ENCODE results near the gene MYH2.

DNA sequence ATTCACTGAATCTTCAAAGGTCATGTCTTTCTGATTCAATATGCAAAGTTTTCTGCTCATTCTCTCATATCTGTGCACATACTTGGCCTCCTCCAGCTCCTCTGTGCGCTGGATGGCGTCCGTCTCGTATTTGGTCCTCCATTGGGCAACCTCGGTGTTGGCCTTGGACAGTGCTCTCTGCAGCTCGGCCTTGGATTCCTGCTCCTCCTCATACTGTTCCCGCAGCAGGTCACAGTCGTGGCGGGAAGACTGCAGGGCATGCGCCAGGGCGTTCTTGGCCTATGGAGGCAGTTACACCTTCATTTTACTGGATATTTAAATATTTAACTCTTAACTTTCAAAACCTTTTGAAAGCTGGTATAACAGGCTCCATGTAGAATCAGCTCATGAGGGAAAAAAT is 22.9 kb downstream of the MYH2 start:
- TF ChIP-seq POLR2A (IDR thresholded peaks at IDR 0.05; ENCODE audit: low read length) (no peak), GATA1 (IDR thresholded peaks at IDR 0.05; ENCODE audit: low read depth, low read length) (no peak)
